Measurements from ENCODE around the gene ZNF92. TPM values are rescaled to one million over a fixed set of nuclear protein-coding genes. Genes with fewer than 3 reads are reported as not detected.
"Not testable (repeated sequence)": the region's sequence is repeated elsewhere in the genome, so short reads cannot be mapped to it uniquely, and the experiment has no call there.

ZNF92 gene
- total RNA-seq, 3 donors from 2014 or later (not counting 1 experiment from before 2014, with no cell fraction given): 28.5 to 35.0 (median 33.7) TPM

GRCh38 chr7:65409363-65409762, 35.7 kb downstream of the ZNF92 start:
- DNase-seq (no peak), ATAC-seq (no peak)
- 95% methylated on average over 3 of the region's 3 CpGs for WGBS (ENCODE audit: insufficient coverage)
- no peak overlapping the region for H3K27ac Mint-ChIP-seq
- no peak for TF ChIP-seq CTCF (IDR thresholded peaks at IDR 0.05)
- H3K4me3 ChIP-seq (ENCODE audit: low read length): no peak overlapping the region
- no peaks in the 10 kb centered on the region for H3K27me3 Mint-ChIP-seq (ENCODE audit: low read depth in 2 of 2)
- peaks cover 22% of the 10 kb centered on the region for H3K9me3 ChIP-seq (ENCODE audit: control insufficient read depth, insufficient read depth, low read length)
- H3K27ac ChIP-seq (ENCODE audit: low read length): no peak overlapping the region
- H3K9me3 Mint-ChIP-seq: peaks cover 8% of the 10 kb centered on the region in 2 donors
- H3K4me3 Mint-ChIP-seq: no peak overlapping the region
- intact Hi-C loops (cut with micrococcal nuclease): loop anchor here (10.0 kb wide), 1 partner anchor 45 kb away; no protein-coding TSS in a partner anchor
- no peaks in the 10 kb centered on the region for H3K27me3 ChIP-seq (ENCODE audit: control insufficient read depth, insufficient read depth, low read length)
- H3K4me1 Mint-ChIP-seq: peaks cover 0 to 5% of the 10 kb centered on the region in 2 donors
- H3K4me1 ChIP-seq (ENCODE audit: control insufficient read depth, insufficient read depth, low read length): no peaks in the 10 kb centered on the region
- peaks cover 21% of the 10 kb centered on the region for H3K36me3 Mint-ChIP-seq
- H3K36me3 ChIP-seq (ENCODE audit: control insufficient read depth, insufficient read depth, low read length): no peaks in the 10 kb centered on the region

DNA sequence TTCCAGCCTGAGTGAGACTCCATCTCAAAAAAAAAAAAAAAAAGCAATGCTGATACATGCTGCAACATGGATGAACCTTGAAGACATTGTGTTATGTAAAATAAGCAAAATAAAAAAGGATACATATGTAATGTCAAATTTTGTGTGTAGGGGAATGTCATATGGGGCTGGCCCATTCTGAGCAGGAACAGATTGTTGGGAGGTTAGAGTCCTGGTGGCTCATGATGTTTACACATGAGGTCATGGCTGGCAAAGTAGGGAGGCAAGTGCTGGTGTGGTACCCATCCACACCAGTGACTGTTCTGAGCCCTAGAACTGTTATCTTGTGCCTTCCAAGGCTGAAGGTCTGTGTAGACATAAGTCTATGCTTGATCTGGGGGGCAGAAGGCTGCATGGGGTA, 37.6 kb downstream of the ZNF92 start:
- intact Hi-C loops (cut with micrococcal nuclease): no loop called here
- Histone ChIP-seq H3K27ac (ENCODE audit: low read length) (no peak overlapping the region), H3K9me3 (ENCODE audit: control insufficient read depth, insufficient read depth, low read length) (peaks cover 4% of the 10 kb centered on the region), H3K27me3 (ENCODE audit: control insufficient read depth, insufficient read depth, low read length) (no peaks in the 10 kb centered on the region), H3K4me3 (ENCODE audit: low read length) (no peak overlapping the region), H3K4me1 (ENCODE audit: control insufficient read depth, insufficient read depth, low read length) (no peaks in the 10 kb centered on the region), H3K36me3 (ENCODE audit: control insufficient read depth, insufficient read depth, low read length) (no peaks in the 10 kb centered on the region)
- no peak for DNase-seq
- Mint-ChIP-seq H3K4me3 (no peak overlapping the region), H3K36me3 (peaks cover 15% of the 10 kb centered on the region), H3K9me3 (peaks cover 3 to 6% of the 10 kb centered on the region in 2 donors), H3K27me3 (ENCODE audit: low read depth in 2 of 2) (peaks cover 5 to 7% of the 10 kb centered on the region in 2 donors), H3K27ac (no peak overlapping the region), H3K4me1 (peaks cover 0 to 5% of the 10 kb centered on the region in 2 donors)
- no peak for ATAC-seq
- no peak for TF ChIP-seq CTCF (IDR thresholded peaks at IDR 0.05)

GRCh38 chr7:65422670-65423069, 49.0 kb downstream of the ZNF92 start:
- H3K9me3 ChIP-seq (ENCODE audit: control insufficient read depth, insufficient read depth, low read length): peaks cover 20% of the 10 kb centered on the region
- DNase-seq: no peak
- no peaks in the 10 kb centered on the region for H3K4me1 Mint-ChIP-seq
- H3K36me3 ChIP-seq (ENCODE audit: control insufficient read depth, insufficient read depth, low read length): no peaks in the 10 kb centered on the region
- TF ChIP-seq CTCF (IDR thresholded peaks at IDR 0.05): no peak
- H3K36me3 Mint-ChIP-seq: peaks cover 42% of the 10 kb centered on the region
- H3K27me3 ChIP-seq (ENCODE audit: control insufficient read depth, insufficient read depth, low read length): no peaks in the 10 kb centered on the region
- no peak overlapping the region for H3K27ac ChIP-seq (ENCODE audit: low read length)
- no peak overlapping the region for H3K4me3 Mint-ChIP-seq
- no peak for ATAC-seq
- peaks cover 7 to 37% of the 10 kb centered on the region in 2 donors for H3K27me3 Mint-ChIP-seq (ENCODE audit: low read depth in 2 of 2)
- intact Hi-C loops (cut with micrococcal nuclease): no loop called here
- H3K9me3 Mint-ChIP-seq: peaks cover 9 to 14% of the 10 kb centered on the region in 2 donors
- no peak overlapping the region for H3K27ac Mint-ChIP-seq
- no peak overlapping the region for H3K4me3 ChIP-seq (ENCODE audit: low read length)
- H3K4me1 ChIP-seq (ENCODE audit: control insufficient read depth, insufficient read depth, low read length): no peaks in the 10 kb centered on the region

GRCh38 chr7:65423286-65423685, 49.6 kb downstream of the ZNF92 start:
- H3K27ac Mint-ChIP-seq; H3K4me1 ChIP-seq (ENCODE audit: control insufficient read depth, insufficient read depth, low read length); intact Hi-C loops (cut with micrococcal nuclease); H3K4me1 Mint-ChIP-seq; DNase-seq; ATAC-seq; H3K36me3 ChIP-seq (ENCODE audit: control insufficient read depth, insufficient read depth, low read length); H3K27ac ChIP-seq (ENCODE audit: low read length); H3K4me3 ChIP-seq (ENCODE audit: low read length); H3K4me3 Mint-ChIP-seq; H3K27me3 ChIP-seq (ENCODE audit: control insufficient read depth, insufficient read depth, low read length): not testable (repeated sequence)
- 89% methylated on average over 3 of the region's 3 CpGs for WGBS (ENCODE audit: insufficient coverage)
- H3K27me3 Mint-ChIP-seq (ENCODE audit: low read depth in 2 of 2): peaks cover 6 to 38% of the 10 kb centered on the region in 2 donors
- H3K9me3 ChIP-seq (ENCODE audit: control insufficient read depth, insufficient read depth, low read length): peaks cover 20% of the 10 kb centered on the region
- peaks cover 9 to 14% of the 10 kb centered on the region in 2 donors for H3K9me3 Mint-ChIP-seq
- H3K36me3 Mint-ChIP-seq: peaks cover 42% of the 10 kb centered on the region
